Spleen (tissue), 11 donors: Measurements from ENCODE around the gene ICAM2. TPM values are rescaled to one million over a fixed set of nuclear protein-coding genes. Genes with fewer than 3 reads are reported as not detected.

Experiments
- DNase-seq: peaks from one replicate; pipeline ENCODE4 v3.0.0-alpha.2; 2020
- H3K27ac ChIP-seq, 8 donors: fragments of 200-600 bp; sonication (generic) in 7 of 8; 1 replicate in 4 of 8; 2 replicates in 4 of 8; pipeline versions ENCODE4 v1.5.0 to v1.8.0; 2016 to 2021; ENCODE audit warnings: inconsistent platforms in 4 of 8, mild to moderate bottlenecking in 4 of 8, moderate library complexity in 1 of 8
- H3K27me3 ChIP-seq, 7 donors: fragments of 200-600 bp; sonication (generic) in 6 of 7; replicated peaks in 1 of 7; 1 replicate in 4 of 7; 2 replicates in 3 of 7; pipeline versions ENCODE4 v1.5.0 to v1.8.0; 2016 to 2021; ENCODE audit warnings: inconsistent platforms in 3 of 7, mild to moderate bottlenecking in 1 of 7
- H3K36me3 ChIP-seq, 6 donors: fragments of 200-600 bp; sonication (generic) in 5 of 6; 1 replicate in 4 of 6; 2 replicates in 2 of 6; pipeline versions ENCODE4 v1.5.0 to v1.8.0; 2016 to 2021; ENCODE audit warnings: inconsistent platforms in 2 of 6
- H3K4me1 ChIP-seq, 6 donors: fragments of 200-600 bp; sonication (generic) in 5 of 6; 1 replicate in 3 of 6; 2 replicates in 3 of 6; pipeline versions ENCODE4 v1.5.0 to v1.8.0; 2016 to 2021; ENCODE audit warnings: inconsistent platforms in 3 of 6
- H3K4me3 ChIP-seq, 8 donors: fragments of 200-600 bp; sonication (generic) in 7 of 8; 1 replicate in 4 of 8; 2 replicates in 4 of 8; pipeline versions ENCODE4 v1.5.0 to v1.8.0; 2016 to 2021; ENCODE audit warnings: inconsistent platforms in 4 of 8, mild to moderate bottlenecking in 4 of 8, moderate library complexity in 2 of 8
- H3K9me3 ChIP-seq, 8 donors: fragments of 200-600 bp; sonication (generic) in 7 of 8; 1 replicate in 4 of 8; 2 replicates in 4 of 8; pipeline versions ENCODE4 v1.5.0 to v1.8.0; 2016 to 2021; ENCODE audit warnings: inconsistent platforms in 4 of 8
- POLR2A ChIP-seq, 3 donors: fragments of 450-650 bp; IDR thresholded peaks; one replicate each; pipeline ENCODE4 v1.5.1; 2017; ENCODE audit warnings: antibody characterized with exemption in 3 of 3, mild to moderate bottlenecking in 1 of 3
- POLR2AphosphoS5 ChIP-seq, 3 donors: sonication (generic); formaldehyde crosslinking; IDR thresholded peaks; one replicate each; pipeline ENCODE4 v1.5.1; 2017; ENCODE audit warnings: antibody characterized with exemption in 3 of 3
- WGBS, 5 donors: extraction: QIAGEN DNeasy Blood & Tissue Kit in 3 of 5; methylation state at CpG; one replicate each; pipeline versions ENCODE4 v1.1.5 to v1.1.7; 2013 to 2018; 5-methylcytosine and 5-hydroxymethylcytosine counted together
- intact Hi-C: fragments of 100-400 bp; cut with DNase I; formaldehyde crosslinking; loops from one replicate; pipeline ENCODE4 v1.15.0; 2023; ENCODE audit warnings: low total_unique reads
- polyA plus RNA-seq, 3 donors: library from polyadenylated mRNA; stranded (reverse); fragments of 200-250 nt; gene quantifications; one replicate each; pipeline ENCODE4 v1.2.1, GENCODE V29; 2013
- total RNA-seq, 7 donors: library from RNA; depleted of rRNA in 3 of 7; stranded (reverse); fragments of >200 nt in 3 of 7; fragmentation: NEBNext Ultra II Directional in 4 of 7; extraction: Animal tissue kit (Norgen Biotek cat#: 25700) in 4 of 7; gene quantifications; one replicate each; pipeline versions ENCODE4 v1.1.0 to v1.2.1, GENCODE V29; 2016 to 2021
- TF ChIP-seq, protein P1 (sequence below), 11 experiments: fragments of 200-600 bp in 7 of 11; fragments of 450-650 bp in 4 of 11; sonication (generic) in 4 of 11; IDR thresholded peaks in 8 of 11; conservative IDR thresholded peaks in 3 of 11; 1 replicate in 7 of 11; 2 replicates in 4 of 11; pipeline versions ENCODE4 v1.4.0 to v1.8.0; 2016 to 2021; ENCODE audit warnings: antibody characterized with exemption in 11 of 11, inconsistent platforms in 4 of 11, mild to moderate bottlenecking in 1 of 11
- donor health status: healthy with polysubstance abuse.
- donor health status: DM: no; HTN: no; CAD: no; lungs with moderate emphysema.
- donor health status: DM: no; HTN: no; CAD: no.
- donor health status: Bipolar disorder and iron deficiency.
- donor health status: healthy.
- donor health status: DM: no; HTN: no; CAD: no.
- donor health status: DM: yes; HTN: yes; CAD: no.

The ICAM2 gene
- total and polyA plus RNA-seq, 10 donors = 79.2 to 412 (median 173) TPM

DNA sequence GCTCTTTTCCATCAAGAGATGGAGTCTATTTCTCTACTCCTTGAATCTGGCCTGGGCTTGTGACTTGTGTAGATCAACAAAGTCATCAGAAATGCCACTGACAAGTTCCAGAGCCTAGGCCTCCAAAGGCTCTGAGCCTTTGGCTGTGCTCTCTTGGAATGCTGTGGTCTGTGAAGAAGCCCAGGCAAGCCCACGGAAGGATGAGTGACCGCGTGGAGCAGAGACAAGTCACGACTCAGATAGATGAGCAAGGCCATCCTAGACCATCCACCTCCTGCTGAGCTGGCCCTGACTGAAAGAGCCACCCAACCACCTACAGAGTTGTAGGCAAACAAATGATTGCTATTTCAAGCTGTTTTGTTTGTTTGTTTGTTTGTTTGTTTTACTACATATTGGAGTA lies 11.6 kb upstream of the ICAM2 start:
- intact Hi-C loops = loop anchor here (5.0 kb wide), 1 partner anchor 100 kb away; the partner anchor contains the start of gene ERN1
- Histone ChIP-seq H3K27me3 (no peaks in the 10 kb centered on the region), H3K4me1 (peaks cover 0 to 21% (median 4%) of the 10 kb centered on the region in 6 donors), H3K27ac (no peak overlapping the region), H3K9me3 (no peaks in the 10 kb centered on the region), H3K4me3 (no peak overlapping the region), H3K36me3 (peaks cover 0 to 5% (median 0%) of the 10 kb centered on the region in 6 donors)
- no peak for TF ChIP-seq POLR2A (IDR thresholded peaks at IDR 0.05)
- TF ChIP-seq POLR2AphosphoS5 (IDR thresholded peaks at IDR 0.05) = no peak
- TF ChIP-seq, protein P1, sequence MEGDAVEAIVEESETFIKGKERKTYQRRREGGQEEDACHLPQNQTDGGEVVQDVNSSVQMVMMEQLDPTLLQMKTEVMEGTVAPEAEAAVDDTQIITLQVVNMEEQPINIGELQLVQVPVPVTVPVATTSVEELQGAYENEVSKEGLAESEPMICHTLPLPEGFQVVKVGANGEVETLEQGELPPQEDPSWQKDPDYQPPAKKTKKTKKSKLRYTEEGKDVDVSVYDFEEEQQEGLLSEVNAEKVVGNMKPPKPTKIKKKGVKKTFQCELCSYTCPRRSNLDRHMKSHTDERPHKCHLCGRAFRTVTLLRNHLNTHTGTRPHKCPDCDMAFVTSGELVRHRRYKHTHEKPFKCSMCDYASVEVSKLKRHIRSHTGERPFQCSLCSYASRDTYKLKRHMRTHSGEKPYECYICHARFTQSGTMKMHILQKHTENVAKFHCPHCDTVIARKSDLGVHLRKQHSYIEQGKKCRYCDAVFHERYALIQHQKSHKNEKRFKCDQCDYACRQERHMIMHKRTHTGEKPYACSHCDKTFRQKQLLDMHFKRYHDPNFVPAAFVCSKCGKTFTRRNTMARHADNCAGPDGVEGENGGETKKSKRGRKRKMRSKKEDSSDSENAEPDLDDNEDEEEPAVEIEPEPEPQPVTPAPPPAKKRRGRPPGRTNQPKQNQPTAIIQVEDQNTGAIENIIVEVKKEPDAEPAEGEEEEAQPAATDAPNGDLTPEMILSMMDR (IDR thresholded peaks at IDR 0.05 in 8 of 11, conservative IDR thresholded peaks at IDR 0.05 in 3 of 11) = no peak
- 76 to 100% (median 92%) methylated on average over 4 of the region's 4 CpGs for WGBS, 5 donors
- no peak for DNase-seq

DNA sequence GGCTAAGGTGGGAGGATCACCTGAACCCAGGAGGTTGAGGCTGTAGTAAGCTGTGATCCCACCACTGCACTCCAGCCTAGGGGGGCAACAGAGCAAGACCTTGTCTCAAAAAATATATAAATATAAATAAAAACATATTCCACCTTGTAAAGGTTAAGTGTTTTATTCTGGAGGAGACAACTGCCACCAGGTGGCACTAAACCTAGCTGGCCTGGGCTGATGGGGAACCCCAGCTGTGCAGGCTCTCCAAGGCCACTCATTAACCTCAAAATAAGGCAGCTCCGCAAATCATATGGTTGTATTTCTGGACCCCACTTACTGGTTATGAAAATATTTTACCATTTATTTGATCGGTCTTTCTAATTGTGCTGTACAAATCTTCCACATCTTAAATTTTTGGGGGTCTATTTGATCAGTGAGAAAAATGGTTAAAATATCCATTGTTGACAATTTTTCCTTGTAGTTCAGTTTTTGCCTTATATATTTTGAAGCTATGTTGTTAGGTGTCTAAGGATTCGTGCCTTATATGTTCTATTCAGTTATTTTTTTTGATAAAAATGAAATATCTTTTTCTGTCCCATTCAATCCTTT lies 8.5 kb upstream of the ICAM2 start:
- Histone ChIP-seq H3K27me3 (no peaks in the 10 kb centered on the region), H3K27ac (no peak overlapping the region), H3K36me3 (no peaks in the 10 kb centered on the region), H3K4me1 (peaks cover 3 to 45% (median 27%) of the 10 kb centered on the region in 6 donors), H3K9me3 (no peaks in the 10 kb centered on the region), H3K4me3 (no peak overlapping the region)
- 16 to 30% (median 24%) methylated on average over 3 of the region's 3 CpGs for WGBS, 5 donors
- intact Hi-C loops = loop anchor here (5.0 kb wide), 1 partner anchor 117 kb away; the partner anchor contains the start of gene CSHL1
- TF ChIP-seq, protein P1 (IDR thresholded peaks at IDR 0.05 in 8 of 11, conservative IDR thresholded peaks at IDR 0.05 in 3 of 11) = peak; percentile 43 to 86 (median 67)
- no peak for TF ChIP-seq POLR2AphosphoS5 (IDR thresholded peaks at IDR 0.05)
- no peak for TF ChIP-seq POLR2A (IDR thresholded peaks at IDR 0.05)
- peak; percentile 86 for DNase-seq

DNA sequence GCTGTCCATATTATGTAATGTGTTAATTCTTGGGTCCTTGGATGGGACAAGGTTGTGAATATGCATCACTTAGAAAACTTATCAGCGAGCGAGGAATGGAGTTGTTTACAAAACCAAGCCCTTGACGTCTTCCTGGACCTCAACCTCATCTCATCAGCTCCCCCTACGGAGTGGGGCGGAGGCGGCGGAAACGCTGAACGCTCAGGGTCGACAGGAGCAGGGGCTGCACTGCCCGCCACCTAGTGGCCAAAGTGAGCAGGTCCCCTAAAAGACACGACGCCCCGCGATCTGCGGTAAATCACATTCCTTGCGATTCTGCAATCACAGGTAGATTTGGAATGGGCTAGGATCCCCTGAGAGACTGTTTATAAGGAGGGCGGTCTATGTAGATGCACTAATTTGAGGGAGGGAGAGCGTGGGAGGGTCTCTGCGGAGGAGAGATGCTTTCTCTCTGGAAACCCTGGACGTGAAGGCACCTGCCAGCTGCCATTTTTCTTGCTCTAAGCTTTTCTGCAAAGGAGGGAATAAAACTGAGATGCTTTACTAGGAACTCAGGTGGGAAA lies 5.4 kb upstream of the ICAM2 start:
- H3K36me3 ChIP-seq = no peaks in the 10 kb centered on the region
- peak; percentile 98 for DNase-seq
- intact Hi-C loops = loop anchor here (5.0 kb wide), 1 partner anchor 114 kb away; the partner anchor contains the start of gene CSHL1
- peaks cover 18 to 71% (median 46%) of the 10 kb centered on the region in 6 donors for H3K4me1 ChIP-seq
- no peaks in the 10 kb centered on the region for H3K27me3 ChIP-seq
- WGBS, 5 donors = 1 to 6% (median 3%) methylated on average over 19 to 21 of the region's 21 CpGs
- H3K9me3 ChIP-seq = no peaks in the 10 kb centered on the region
- H3K27ac ChIP-seq = peak overlapping the region; percentile 73 to 98 (median 91)
- peak overlapping the region in 3 of 8 donors; percentile 2 to 50 (median 17) for H3K4me3 ChIP-seq
- TF ChIP-seq POLR2AphosphoS5 (IDR thresholded peaks at IDR 0.05) (peak; percentile 86 to 87 (median 87)), POLR2A (IDR thresholded peaks at IDR 0.05) (no peak)
- TF ChIP-seq, protein P1 (IDR thresholded peaks at IDR 0.05 in 8 of 11, conservative IDR thresholded peaks at IDR 0.05 in 3 of 11) = peak; percentile 95 to 98 (median 98)
